Measurements from ENCODE around the gene BIK.

Gene BIK

DNA sequence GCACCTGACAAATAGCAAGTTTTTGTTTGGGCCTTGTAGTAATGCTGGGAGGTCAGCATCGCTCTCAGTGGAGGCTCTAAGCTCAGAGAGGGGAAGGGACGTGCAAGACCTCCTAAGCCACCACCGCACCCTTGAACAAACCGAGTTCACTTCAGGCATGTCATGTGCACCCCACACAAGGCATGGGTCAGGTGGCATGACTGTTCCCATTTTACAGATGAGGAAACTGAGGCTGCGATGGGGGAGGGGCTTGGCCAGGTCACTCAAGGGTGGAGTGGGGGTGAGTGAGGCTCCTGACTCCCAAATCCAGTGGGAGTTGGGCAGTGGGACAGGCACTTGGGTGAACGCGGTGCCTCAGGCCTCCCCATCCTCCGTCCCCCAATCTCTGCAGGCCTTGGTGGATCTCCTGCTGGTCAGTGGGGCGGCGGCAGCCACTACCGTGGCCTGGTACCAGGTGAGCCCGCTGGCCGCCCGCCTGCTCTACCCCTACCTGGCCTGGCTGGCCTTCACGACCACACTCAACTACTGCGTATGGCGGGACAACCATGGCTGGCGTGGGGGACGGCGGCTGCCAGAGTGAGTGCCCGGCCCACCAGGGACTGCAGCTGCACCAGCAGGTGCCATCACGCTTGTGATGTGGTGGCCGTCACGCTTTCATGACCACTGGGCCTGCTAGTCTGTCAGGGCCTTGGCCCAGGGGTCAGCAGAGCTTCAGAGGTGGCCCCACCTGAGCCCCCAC lies 52.0 kb downstream of the BIK start:
- DNase-seq (ENCODE audit: low read depth) = no peak

DNA sequence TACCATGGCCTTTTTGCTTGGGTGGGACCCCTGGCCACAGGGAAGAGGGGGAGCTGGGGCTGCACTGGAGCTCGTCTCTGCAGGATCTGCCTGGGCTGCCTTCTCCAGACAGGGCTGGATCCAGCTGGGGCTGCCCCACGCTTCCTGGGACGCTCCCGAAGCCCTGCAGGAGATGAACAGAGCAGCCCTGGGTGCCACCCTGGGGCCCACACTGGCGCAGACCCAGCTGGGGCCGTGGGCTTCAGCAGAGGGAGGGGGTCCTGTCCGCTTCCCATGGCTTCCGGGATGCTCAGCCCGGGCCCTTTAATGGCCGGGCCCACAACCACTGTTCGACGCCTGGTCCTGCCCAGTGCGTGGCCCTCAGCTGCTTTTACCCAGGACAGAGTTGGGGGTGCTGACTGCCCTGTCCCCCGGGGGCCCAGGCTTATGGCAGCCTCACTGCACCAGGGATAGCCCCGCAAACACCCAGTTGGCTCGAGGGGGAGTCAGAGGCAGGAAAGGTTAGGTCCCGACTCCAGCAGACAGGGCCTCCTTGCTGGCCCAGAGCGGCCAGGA lies 52.8 kb downstream of the BIK start:
- DNase-seq (ENCODE audit: low read depth) = no peak

DNA sequence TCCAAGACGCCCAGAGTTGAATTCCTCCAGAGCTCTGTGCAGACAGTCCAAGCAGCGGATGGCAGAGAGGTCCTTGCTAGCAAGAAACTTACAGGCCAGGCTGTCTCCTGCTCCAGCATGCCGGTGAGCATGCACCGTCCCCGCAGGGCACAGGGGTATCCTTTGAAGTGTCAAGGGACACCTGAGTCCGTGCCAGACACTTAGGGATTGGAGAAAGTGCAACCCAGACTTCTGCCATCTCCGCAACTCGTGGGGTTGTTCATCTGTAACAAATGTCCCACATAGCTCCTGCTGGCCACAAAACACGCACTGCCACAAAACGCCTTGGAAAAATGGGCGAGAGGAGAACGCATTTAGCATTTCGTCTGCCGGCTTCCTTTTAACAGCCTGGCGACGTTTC lies 54.1 kb downstream of the BIK start:
- no peak for DNase-seq (ENCODE audit: low read depth)

DNA sequence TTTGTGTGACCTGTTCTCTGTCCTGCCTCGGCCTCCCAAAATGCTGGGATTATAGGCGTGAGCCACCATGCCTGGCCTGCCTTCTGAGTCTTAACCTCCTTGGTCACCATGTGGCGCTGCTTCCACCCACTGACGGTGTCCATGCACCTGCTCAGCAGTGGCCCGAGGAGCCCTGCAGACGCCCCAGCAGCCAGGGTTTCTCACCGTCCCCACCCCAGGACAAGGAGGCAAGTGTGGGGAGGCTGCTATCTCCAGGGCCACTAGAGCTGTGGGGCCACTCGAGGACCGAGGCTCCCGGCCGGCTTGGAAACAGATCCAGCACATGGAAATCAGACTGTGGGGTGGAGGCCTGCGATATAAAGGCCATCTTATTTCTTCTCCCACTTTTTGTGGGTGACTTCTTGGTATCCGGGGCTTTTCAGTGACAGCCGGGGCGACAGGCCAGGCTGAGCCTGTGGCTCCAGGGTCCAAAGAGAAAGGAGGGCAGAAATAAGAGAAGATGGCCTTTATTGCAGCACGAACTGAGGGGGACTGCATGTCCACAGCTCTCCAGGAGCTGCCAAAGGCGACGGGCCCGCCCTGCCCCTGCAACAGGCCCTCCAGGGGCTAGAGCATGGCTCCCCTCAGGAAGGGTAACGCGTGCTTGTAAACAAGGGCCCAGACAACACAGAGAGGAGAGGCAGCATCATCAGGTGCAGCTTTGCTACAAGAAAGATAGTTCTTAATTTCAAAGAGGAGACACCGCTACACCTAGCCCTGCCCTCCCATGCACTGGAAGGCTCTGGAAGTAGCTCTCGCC lies 55.8 kb downstream of the BIK start:
- DNase-seq (ENCODE audit: low read depth) = no peak

DNA sequence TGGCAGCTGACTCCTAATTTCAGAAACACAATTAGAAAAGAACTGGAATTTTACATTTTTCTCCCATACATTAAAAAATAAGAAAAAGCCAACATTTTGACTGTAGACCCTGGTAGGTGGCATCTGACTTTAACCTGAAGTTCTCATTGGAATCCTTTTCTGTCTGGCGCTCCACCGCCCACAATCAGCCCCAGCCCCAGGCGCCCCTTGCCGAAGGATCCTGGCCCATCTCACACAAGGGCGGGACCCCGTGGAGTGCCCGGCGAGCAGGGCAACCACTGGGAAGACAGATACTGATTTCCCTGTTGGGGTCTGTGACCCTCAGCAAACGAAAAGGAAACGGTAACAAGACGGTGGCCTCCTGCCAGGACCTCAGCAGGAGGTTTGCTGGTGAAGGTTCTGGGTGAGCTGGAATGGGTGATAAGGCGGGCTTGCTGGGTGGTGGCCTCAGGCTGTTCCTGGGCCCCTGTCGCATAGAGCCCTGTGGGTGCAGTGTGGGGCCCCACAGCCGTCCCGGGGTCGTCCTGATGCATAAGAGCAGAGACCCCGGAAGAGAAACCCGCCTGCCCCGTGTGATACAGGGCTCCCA lies 56.5 kb downstream of the BIK start:
- no peak for DNase-seq (ENCODE audit: low read depth)

- DNase-seq (ENCODE audit: low read depth) = no peak
Measured at GRCh38 chr22:43168471-43169309, 58.1 kb downstream of the BIK start.

GRCh38 chr22:43169310-43170130 lies 59.0 kb downstream of the BIK start:
- DNase-seq (ENCODE audit: low read depth) = no peak

GRCh38 chr22:43170131-43170480 lies 59.6 kb downstream of the BIK start:
- DNase-seq (ENCODE audit: low read depth) = no peak

DNA sequence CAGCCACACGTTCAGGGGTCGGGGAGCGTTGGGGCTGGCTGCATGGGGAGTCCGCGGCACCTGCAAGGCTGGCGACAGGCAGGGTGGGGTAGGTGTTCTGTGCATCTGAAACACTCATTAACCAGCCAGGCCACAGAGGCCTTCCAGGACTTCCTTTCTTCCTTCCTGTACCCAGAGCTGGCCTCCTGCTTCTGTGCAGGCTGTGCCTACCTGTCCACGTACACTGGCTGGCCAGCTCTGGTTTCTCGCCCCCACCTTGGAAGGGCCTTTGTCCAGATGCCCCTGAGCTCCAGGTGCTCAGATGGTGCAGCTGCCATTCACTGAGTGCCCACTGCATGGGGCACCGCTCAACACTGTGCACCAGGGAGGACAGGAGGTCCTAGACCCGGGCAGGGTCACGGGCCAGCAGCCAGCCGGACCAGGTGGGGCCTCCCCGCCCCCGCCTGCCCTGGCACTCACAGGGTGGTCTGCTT lies 60.5 kb downstream of the BIK start:
- no peak for DNase-seq (ENCODE audit: low read depth)

DNA sequence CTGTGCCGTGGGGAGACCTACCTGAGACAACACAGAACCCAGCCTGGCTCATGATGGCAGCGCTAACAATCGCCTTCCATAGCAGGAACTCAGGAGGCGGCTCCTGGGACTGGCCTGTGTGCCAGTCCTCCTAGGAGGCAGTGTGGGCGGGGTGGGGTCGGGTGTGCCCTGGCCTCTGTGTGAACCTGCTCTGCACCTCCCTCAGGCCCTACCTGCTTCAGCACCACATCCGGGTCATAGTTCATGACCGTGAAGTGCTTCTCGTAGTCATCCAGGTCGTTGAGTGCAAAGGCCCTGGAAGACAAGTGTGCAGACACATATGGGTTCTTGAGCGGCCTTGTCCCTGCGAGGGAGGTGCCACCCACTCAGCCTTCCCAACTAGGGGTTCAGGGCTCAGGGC lies 61.1 kb downstream of the BIK start:
- no peak for DNase-seq (ENCODE audit: low read depth)

DNA sequence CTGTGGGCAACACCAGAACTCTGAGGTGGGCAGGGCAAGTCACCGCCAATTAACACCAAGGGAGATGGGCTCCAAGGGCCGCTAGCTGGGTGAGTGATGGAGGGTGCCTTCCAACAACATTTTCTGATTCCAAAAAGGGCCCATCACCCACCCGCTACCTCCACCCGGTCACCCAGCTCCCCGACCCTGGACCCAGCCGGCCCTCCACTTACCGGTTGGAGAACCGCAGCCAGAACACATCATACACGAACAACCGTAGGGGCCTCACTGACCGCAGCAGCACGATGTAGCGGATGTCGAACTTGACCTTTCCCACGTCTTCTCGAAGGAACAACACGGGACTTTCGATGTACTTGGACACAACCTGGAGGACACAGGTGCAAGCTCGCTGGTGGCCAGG lies 61.6 kb downstream of the BIK start:
- DNase-seq (ENCODE audit: low read depth) = no peak

DNA sequence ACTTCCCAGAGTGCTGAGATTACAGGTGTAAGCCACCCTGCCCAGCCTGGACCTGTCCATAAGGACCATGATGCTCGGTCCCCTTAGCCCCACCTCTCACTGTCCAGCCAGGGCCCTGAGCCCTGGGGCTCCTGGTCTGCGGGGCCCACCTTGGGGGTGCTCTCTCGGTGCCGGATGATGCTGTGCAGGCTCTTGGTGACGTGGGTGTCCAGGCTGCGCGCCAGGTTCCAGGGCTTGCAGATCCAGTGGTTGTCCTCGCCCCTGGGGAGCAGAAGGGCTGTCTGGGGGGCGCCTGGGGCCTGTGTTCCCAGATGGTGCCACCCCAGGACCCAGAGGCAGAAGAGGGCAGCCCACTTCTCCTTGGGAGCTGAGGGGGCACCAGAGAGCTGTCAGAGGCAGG lies 63.0 kb downstream of the BIK start:
- no peak for DNase-seq (ENCODE audit: low read depth)

- no peak for DNase-seq (ENCODE audit: low read depth)
Measured at GRCh38 chr22:43173976-43174720, 63.6 kb downstream of the BIK start.

GRCh38 chr22:43174941-43175531 lies 64.5 kb downstream of the BIK start:
- DNase-seq (ENCODE audit: low read depth) = no peak

DNA sequence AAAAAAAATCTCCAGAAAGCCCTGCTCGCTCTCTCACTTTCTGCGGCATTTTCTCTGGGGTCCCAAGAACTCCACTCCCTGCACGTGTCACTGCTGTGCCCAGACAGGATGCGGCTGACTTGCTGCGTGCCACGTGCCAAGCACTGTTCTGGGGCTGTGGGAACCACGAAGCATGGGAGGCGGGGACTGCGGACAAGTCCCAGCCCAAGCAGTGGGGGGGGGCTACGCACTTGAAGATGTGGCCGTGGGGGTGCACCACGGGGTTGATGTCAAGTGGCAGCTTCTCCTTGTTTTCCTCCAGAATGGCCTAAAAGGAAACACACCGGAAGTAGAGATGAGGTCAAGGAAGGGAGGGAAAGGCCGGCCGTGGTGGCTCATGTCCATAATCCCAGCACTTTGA lies 65.5 kb downstream of the BIK start:
- DNase-seq (ENCODE audit: low read depth) = no peak

- no peak for DNase-seq (ENCODE audit: low read depth)
Measured at GRCh38 chr22:43177479-43177878, 66.9 kb downstream of the BIK start.

Data from activated T-cell treated with anti-CD3 and anti-CD28 coated beads for 48 hours (primary cell).